ENCODE results near the gene TRPM2.
A peak's percentile ranks its signal among the peaks of the same experiment; 100 is the strongest.
"Not testable (repeated sequence)": the region's sequence is repeated elsewhere in the genome, so short reads cannot be mapped to it uniquely, and the experiment has no call there.

The TRPM2 gene

GRCh38 chr21:44477131-44477530 lies 123.7 kb downstream of the TRPM2 start:
- no peak for DNase-seq (ENCODE audit: low read depth in 1 of 2, low spot score in 1 of 2)

GRCh38 chr21:44477712-44478111 lies 124.3 kb downstream of the TRPM2 start:
- no peak for DNase-seq (ENCODE audit: low read depth in 1 of 2, low spot score in 1 of 2)

- no peak for DNase-seq (ENCODE audit: low read depth in 1 of 2, low spot score in 1 of 2)
These were observed 124.8 kb downstream of the TRPM2 start for GRCh38 chr21:44478124-44478800.

GRCh38 chr21:44478801-44479167 lies 125.4 kb downstream of the TRPM2 start:
- no peak for DNase-seq (ENCODE audit: low read depth in 1 of 2, low spot score in 1 of 2)

GRCh38 chr21:44479556-44480199 lies 126.3 kb downstream of the TRPM2 start:
- not testable (repeated sequence) for DNase-seq (ENCODE audit: low read depth in 1 of 2, low spot score in 1 of 2)

- no peak for DNase-seq (ENCODE audit: low read depth in 1 of 2, low spot score in 1 of 2)
These were observed 127.0 kb downstream of the TRPM2 start for GRCh38 chr21:44480200-44481053.

- no peak for DNase-seq (ENCODE audit: low read depth in 1 of 2, low spot score in 1 of 2)
These were observed 129.3 kb downstream of the TRPM2 start for GRCh38 chr21:44482581-44483287.

GRCh38 chr21:44483288-44484237 lies 130.1 kb downstream of the TRPM2 start:
- DNase-seq (ENCODE audit: low read depth in 1 of 2, low spot score in 1 of 2): no peak

- no peak for DNase-seq (ENCODE audit: low read depth in 1 of 2, low spot score in 1 of 2)
These were observed 131.3 kb downstream of the TRPM2 start for GRCh38 chr21:44484498-44485253.

- peak in 1 of 2 donors; percentile 23 for DNase-seq (ENCODE audit: low read depth in 1 of 2, low spot score in 1 of 2)
These were observed 131.9 kb downstream of the TRPM2 start for GRCh38 chr21:44485254-44485793.

GRCh38 chr21:44485796-44486195 lies 132.4 kb downstream of the TRPM2 start:
- DNase-seq (ENCODE audit: low read depth in 1 of 2, low spot score in 1 of 2): no peak

GRCh38 chr21:44486302-44486701 lies 132.9 kb downstream of the TRPM2 start:
- no peak for DNase-seq (ENCODE audit: low read depth in 1 of 2, low spot score in 1 of 2)

GRCh38 chr21:44487831-44488230 lies 134.4 kb downstream of the TRPM2 start:
- DNase-seq (ENCODE audit: low read depth in 1 of 2, low spot score in 1 of 2): peak in 1 of 2 donors; percentile 16

- DNase-seq (ENCODE audit: low read depth in 1 of 2, low spot score in 1 of 2): no peak
These were observed 136.5 kb downstream of the TRPM2 start for GRCh38 chr21:44489962-44490361.

GRCh38 chr21:44490405-44490804 lies 137.0 kb downstream of the TRPM2 start:
- no peak for DNase-seq (ENCODE audit: low read depth in 1 of 2, low spot score in 1 of 2)

- DNase-seq (ENCODE audit: low read depth in 1 of 2, low spot score in 1 of 2): no peak
These were observed 137.4 kb downstream of the TRPM2 start for GRCh38 chr21:44490816-44491215.

Measured in activated T-helper 1 cell treated with anti-CD3 and anti-CD28 coated beads, Interleukin-2, amount 50 U/mL, for 16 hours (primary cell).